Fibroblast of skin of back (primary cell): ENCODE data around the gene ZC3H15.
"Not testable (repeated sequence)": the region's sequence is repeated elsewhere in the genome, so short reads cannot be mapped to it uniquely, and the experiment has no call there.

ENCODE experiments used
- DNase-seq: peaks from one replicate; pipeline ENCODE4 v3.0.0-alpha.2; 2013

Gene ZC3H15

GRCh38 chr2:186496401-186496800 lies 10.3 kb downstream of the ZC3H15 start:
- peak; percentile 19 for DNase-seq

- no peak for DNase-seq
Observed at GRCh38 chr2:186497928-186498327, 11.9 kb downstream of the ZC3H15 start.

DNA sequence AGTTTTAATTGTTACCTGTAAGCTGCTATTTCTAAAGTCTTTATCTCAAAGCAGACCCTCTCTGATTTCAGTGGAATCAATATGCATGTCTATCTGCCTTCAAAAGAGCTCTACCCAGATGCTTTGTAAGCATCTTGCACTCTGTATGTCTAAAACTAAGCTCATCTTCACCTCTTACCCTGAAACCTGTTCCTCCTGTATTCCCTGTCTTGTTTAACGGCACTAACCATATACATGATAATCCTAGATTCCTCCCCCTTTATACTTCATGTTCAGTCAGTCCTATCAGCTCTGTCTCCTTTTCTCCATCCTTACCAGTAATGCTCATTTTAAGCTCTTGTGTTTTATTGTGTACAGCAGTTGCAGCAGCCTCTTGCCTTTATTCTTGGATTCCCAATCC lies 12.8 kb downstream of the ZC3H15 start:
- DNase-seq: no peak

DNA sequence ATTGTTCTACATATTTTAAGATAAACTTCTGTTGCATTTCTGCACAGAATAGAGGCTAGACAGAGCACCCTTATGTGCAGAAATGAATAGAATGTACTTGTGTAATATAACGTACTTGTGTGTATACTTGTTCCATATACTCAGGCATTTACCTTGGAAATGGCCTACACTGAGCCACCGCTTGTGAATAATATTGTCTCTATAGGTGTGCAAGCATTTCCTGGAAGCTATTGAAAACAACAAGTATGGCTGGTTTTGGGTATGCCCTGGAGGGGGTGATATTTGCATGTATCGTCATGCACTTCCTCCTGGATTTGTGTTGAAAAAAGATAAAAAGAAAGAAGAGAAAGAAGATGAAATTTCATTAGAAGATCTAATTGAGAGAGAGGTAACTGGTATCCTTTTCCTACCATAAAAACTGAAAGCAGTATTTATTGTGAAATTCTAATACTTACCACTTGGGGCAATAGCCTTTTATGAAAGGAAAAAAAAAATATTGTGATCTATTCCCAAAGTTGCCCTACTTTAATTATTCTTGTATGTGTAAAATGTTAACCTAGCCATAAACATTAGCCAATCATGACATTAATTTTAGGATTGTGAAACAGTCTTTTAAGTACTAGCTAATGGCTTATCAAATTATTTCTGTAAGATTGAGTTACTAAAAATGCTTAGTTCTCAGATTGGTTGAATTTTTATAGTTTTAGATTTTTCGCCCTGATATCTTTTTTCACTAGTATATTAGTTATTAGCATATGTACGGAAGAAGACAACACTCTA lies 18.0 kb downstream of the ZC3H15 start:
- peak; percentile 47 for DNase-seq

- no peak for DNase-seq
Observed at GRCh38 chr2:186508263-186508662, 22.2 kb downstream of the ZC3H15 start.

GRCh38 chr2:186515376-186515775 lies 29.3 kb downstream of the ZC3H15 start:
- no peak for DNase-seq

DNA sequence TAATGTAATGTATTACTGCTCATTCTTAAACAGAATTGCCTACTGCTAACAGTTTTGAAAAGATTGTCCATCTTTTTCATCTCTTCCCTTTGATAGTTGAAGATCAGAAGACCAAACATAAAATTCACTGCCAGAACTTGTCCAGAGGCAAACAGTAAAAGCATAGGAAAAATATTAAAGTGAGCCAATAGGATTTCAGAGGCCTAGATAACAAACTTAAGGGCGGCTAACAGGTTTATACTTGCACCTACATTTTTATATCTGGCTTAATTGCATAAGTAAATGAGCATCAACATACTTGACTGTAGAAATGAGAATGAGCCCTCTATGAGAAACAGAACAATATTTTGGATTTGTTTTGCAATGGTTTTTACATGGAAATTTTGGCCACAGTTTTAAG lies 30.3 kb downstream of the ZC3H15 start:
- DNase-seq: no peak

- DNase-seq: no peak
Observed at GRCh38 chr2:186517090-186517489, 31.0 kb downstream of the ZC3H15 start.

DNA sequence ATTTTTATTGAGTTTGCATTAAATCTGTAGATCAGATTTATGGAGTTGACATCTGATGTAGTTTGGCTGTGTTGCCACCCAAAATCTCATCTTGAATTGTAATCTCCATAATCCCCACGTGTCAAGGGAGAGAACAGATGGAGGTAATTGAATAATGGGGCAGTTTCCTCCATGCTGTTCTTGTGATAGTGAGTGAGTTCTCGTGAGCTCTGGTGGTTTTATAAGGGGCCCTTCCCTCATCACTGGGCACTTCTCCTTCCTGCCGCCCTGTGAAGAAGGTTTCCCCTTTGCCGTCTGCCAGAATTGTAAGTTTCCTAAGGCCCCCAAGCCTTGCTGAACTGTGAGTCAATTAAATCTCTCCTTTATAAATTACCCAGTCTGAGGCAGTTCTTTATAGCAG lies 32.2 kb downstream of the ZC3H15 start:
- no peak for DNase-seq

DNA sequence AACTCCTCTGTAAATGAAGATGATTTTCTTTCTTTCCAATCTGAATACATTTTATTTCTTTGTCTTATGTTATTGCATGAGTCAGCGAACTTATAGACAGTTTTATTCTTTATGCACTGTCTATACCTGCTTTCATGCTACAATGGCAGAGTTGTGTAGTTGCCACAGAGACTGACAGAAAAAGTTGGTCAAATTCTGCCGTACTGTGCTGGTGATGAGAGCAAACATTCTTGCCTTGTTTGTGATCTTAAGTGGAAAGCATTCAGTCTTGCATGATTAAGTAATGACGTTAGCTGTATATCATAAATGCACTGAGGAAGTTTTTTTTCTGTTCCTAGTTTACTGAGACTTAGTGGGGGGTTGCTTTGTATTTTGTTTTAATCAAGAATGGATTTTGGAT lies 32.9 kb downstream of the ZC3H15 start:
- DNase-seq: peak; percentile 62

GRCh38 chr2:186521570-186522153 lies 35.6 kb downstream of the ZC3H15 start:
- DNase-seq: not testable (repeated sequence)

- no peak for DNase-seq
Observed at GRCh38 chr2:186522450-186522849, 36.4 kb downstream of the ZC3H15 start.

DNA sequence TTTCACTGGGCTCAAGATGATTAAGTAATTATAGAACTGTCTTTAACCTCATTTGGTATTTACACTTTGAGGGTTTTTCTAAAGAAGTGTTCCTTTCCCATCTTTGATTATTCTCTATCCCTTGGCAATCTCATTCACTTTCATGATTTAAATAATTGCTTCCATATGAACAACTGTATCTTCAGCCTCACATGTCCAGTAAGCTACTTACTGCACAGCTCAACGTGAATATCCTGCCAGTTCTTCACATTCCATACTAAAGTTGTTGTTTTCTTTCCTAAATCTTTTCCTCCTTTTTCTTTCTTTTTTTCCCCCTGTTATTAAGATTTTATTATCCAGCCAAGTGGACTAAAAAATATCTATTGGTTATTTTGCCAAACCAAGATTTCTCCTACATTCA lies 37.7 kb downstream of the ZC3H15 start:
- no peak for DNase-seq

- DNase-seq: no peak
Observed at GRCh38 chr2:186526281-186526680, 40.2 kb downstream of the ZC3H15 start.

DNA sequence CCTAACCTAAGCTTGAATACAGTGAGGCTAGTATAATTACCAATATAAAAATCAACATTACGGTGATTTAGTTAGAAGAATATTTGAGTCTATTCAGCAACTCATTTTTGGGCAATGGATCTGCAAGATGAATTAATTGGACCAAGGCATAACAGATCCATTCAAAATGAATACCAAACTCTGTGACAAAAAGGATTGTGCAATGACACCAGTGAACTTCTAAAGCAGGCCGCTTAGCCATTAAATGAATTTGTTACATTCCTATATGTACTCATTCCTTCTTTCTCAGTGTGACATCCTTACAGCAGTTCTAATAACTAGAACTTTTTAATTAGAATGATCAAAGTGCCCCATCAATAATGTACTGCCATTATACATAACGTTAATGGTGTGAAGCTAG lies 44.3 kb downstream of the ZC3H15 start:
- DNase-seq: no peak

GRCh38 chr2:186531257-186531775 lies 45.3 kb downstream of the ZC3H15 start:
- DNase-seq: peak; percentile 17

DNA sequence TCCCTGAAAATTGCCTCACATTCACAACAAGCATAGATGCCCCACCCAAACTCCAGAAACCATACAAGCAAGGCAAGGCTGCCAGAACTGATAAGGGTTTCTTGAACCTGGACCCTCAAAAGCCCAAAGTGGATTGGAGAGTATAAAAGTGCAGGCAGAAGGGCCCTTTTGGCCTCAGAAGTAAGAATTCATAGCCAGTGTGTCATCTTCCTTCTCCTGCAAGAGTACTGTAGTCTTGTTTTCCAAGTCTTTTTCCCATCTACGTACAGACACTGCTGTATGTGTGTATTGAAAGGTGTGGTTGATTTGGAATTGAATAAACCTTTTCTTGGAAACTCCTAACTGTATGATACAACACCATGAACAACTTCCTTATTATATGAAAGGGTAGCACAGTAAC lies 46.8 kb downstream of the ZC3H15 start:
- DNase-seq: peak; percentile 36

- DNase-seq: no peak
Observed at GRCh38 chr2:186533717-186534116, 47.7 kb downstream of the ZC3H15 start.

GRCh38 chr2:186534406-186534805 lies 48.3 kb downstream of the ZC3H15 start:
- DNase-seq: no peak

GRCh38 chr2:186535861-186536260 lies 49.8 kb downstream of the ZC3H15 start:
- no peak for DNase-seq

GRCh38 chr2:186537019-186537418 lies 51.0 kb downstream of the ZC3H15 start:
- no peak for DNase-seq

DNA sequence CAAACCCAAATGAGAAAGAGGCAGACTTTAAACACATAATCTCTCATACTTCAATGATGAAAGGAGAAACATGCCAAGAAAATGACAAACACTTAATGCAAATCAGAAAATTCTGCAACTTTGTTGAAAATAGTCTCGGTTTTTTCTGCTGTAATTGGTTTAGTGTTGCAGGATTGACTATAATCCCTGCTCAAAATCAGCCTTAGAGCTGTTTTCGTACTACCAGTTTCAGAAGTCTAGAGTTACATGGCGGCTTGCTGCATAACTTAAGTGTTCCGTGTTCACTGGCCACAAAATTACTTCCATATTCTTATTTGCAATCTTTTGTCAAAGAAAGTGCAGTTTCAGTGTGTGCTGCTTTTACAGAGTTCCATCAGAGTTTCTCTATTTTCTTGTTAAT lies 54.9 kb downstream of the ZC3H15 start:
- peak; percentile 68 for DNase-seq

DNA sequence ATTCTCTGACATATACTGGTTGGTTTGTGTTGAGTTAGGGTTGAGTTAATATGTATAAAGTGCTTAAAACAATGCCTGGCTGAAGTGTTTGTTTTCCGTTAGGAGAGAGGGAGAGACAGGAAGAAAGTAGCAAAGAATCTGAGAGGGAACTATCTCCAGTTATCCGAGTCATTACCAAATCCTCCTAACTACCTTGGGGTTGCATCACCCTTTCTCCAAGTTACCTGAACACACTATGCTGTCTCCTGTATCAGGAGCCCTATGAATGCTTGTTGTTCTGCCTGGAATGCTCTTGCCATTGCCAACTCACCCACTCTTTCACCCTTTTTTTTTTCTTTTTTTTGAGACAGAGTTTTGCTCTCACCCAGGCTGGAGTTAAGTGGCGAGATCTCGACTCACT lies 55.9 kb downstream of the ZC3H15 start:
- no peak for DNase-seq

DNA sequence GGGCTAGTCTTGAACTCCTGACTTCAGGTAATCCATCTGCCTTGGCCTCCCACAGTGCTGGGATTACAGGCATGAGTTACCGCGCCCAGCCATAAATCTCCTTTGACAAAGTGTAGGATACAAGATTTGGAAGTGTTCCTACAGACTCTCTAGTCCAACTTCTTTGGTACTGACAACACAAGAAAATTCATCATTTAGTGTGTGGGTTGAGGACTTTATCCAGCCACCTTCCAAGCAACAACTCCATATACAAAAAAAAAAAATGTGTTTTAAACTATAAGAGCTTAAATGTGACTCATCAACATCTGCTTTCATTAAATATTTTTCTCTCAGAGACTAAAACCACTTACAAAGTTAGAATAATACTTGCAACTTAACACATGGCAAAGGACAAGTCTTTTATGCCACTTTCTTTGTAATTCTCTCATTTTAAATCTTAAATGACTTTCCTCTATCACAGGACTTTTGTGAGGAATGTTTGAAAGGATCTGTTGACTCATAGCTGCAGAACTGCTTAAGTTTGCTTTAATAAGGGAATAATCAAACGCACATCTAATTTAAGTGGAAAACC lies 57.6 kb downstream of the ZC3H15 start:
- DNase-seq: peak; percentile 80
